GM19438 (cell line): Measurements from ENCODE around the gene ZRANB3.
"Not testable (repeated sequence)": the region's sequence is repeated elsewhere in the genome, so short reads cannot be mapped to it uniquely, and the experiment has no call there.

ENCODE experiments used
- ATAC-seq: cut with Tn5 transposase; IDR thresholded peaks from one replicate; pipeline ENCODE4 v1.9.1; 2021; ENCODE audit warnings: low read depth; ENCODE audit not compliant: unreplicated experiment

The ZRANB3 gene

GRCh38 chr2:135530313-135531230, at the start of gene ZRANB3:
ZRANB3 (minus strand) TSS chr2:135531218.
- ATAC-seq = peak; percentile 62

GRCh38 chr2:135573620-135574019, 42.6 kb upstream of the ZRANB3 start:
- ATAC-seq = no peak

GRCh38 chr2:135570884-135571283, 39.9 kb upstream of the ZRANB3 start:
- ATAC-seq = no peak

GRCh38 chr2:135563793-135564192, 32.8 kb upstream of the ZRANB3 start:
- no peak for ATAC-seq

- ATAC-seq = no peak
These were observed 30.9 kb upstream of the ZRANB3 start for GRCh38 chr2:135561925-135562324.

- ATAC-seq = no peak
These were observed 26.5 kb upstream of the ZRANB3 start for GRCh38 chr2:135557530-135557929.

GRCh38 chr2:135555311-135555710, 24.3 kb upstream of the ZRANB3 start:
- no peak for ATAC-seq

GRCh38 chr2:135552887-135553286, 21.9 kb upstream of the ZRANB3 start:
- no peak for ATAC-seq

GRCh38 chr2:135551356-135551755, 20.3 kb upstream of the ZRANB3 start:
- no peak for ATAC-seq

- ATAC-seq = no peak
These were observed 16.3 kb upstream of the ZRANB3 start for GRCh38 chr2:135547311-135547710.

- ATAC-seq = no peak
These were observed 15.4 kb upstream of the ZRANB3 start for GRCh38 chr2:135546436-135546835.

GRCh38 chr2:135533545-135533944, 2.5 kb upstream of the ZRANB3 start:
- ATAC-seq = not testable (repeated sequence)

- ATAC-seq = no peak
These were observed 1.6 kb upstream of the ZRANB3 start for GRCh38 chr2:135532581-135532980.

- peak; percentile 76 for ATAC-seq
These were observed 496 bp upstream of the ZRANB3 start, which contains the start of gene R3HDM1 for GRCh38 chr2:135531231-135532197. R3HDM1 (plus strand) TSS chr2:135531484; CDS start chr2:135604846, 73,362 bp downstream.

- ATAC-seq = no peak
These were observed 3.0 kb downstream of the ZRANB3 start for GRCh38 chr2:135528006-135528405.

- ATAC-seq = no peak
These were observed 5.2 kb downstream of the ZRANB3 start for GRCh38 chr2:135525786-135526185.

GRCh38 chr2:135512099-135512498, 18.9 kb downstream of the ZRANB3 start:
- no peak for ATAC-seq

GRCh38 chr2:135510577-135510976, 20.4 kb downstream of the ZRANB3 start:
- ATAC-seq = no peak

GRCh38 chr2:135504811-135505210, 26.2 kb downstream of the ZRANB3 start:
- ATAC-seq = no peak

GRCh38 chr2:135498588-135498987, 32.4 kb downstream of the ZRANB3 start:
- not testable (repeated sequence) for ATAC-seq

GRCh38 chr2:135494917-135495316, 36.1 kb downstream of the ZRANB3 start:
- no peak for ATAC-seq
